ENCODE results near the gene PRRG2. TPM values are rescaled to one million over a fixed set of nuclear protein-coding genes. Genes with fewer than 3 reads are reported as not detected.

The PRRG2 gene
- total RNA-seq, 1 experiment from 2014 or later: not detected

- no peaks in the 10 kb centered on the region for H3K27me3 ChIP-seq (replicated peaks)
- DNase-seq (ENCODE audit: low read depth in 1 of 2, low spot score in 2 of 2): no peak
- H3K4me1 ChIP-seq (replicated peaks): peaks cover 8% of the 10 kb centered on the region
- H3K27ac ChIP-seq: no peak overlapping the region
- H3K9me3 ChIP-seq (replicated peaks): no peaks in the 10 kb centered on the region; the same call in 1 of the 2 replicates
- H3K36me3 ChIP-seq: no peaks in the 10 kb centered on the region; the same call in 1 of the 2 replicates
- H3K4me3 ChIP-seq: no peak overlapping the region
Observed at GRCh38 chr19:49587227-49587626, 6.1 kb downstream of the PRRG2 start.

GRCh38 chr19:49588365-49589122 is 7.4 kb downstream of the PRRG2 start:
- H3K27ac ChIP-seq: no peak overlapping the region
- H3K4me1 ChIP-seq (replicated peaks): peaks cover 17% of the 10 kb centered on the region
- H3K36me3 ChIP-seq: peaks cover 1% of the 10 kb centered on the region
- H3K27me3 ChIP-seq (replicated peaks): no peaks in the 10 kb centered on the region
- H3K4me3 ChIP-seq: no peak overlapping the region
- H3K9me3 ChIP-seq (replicated peaks): no peaks in the 10 kb centered on the region; the same call in 1 of the 2 replicates
- no peak for DNase-seq (ENCODE audit: low read depth in 1 of 2, low spot score in 2 of 2)

GRCh38 chr19:49589502-49589905 is 8.4 kb downstream of the PRRG2 start:
- Histone ChIP-seq H3K27ac (no peak overlapping the region), H3K4me1 (replicated peaks) (peaks cover 22% of the 10 kb centered on the region), H3K27me3 (replicated peaks) (no peaks in the 10 kb centered on the region), H3K4me3 (no peak overlapping the region), H3K36me3 (peaks cover 11% of the 10 kb centered on the region), H3K9me3 (replicated peaks) (no peaks in the 10 kb centered on the region; the same call in 1 of the 2 replicates)
- no peak for DNase-seq (ENCODE audit: low read depth in 1 of 2, low spot score in 2 of 2)

GRCh38 chr19:49590071-49590970 is 9.2 kb downstream of the PRRG2 start:
- H3K4me1 ChIP-seq (replicated peaks): peaks cover 22% of the 10 kb centered on the region
- peak overlapping the region; percentile 72 for H3K4me3 ChIP-seq
- peaks cover 15% of the 10 kb centered on the region for H3K36me3 ChIP-seq

GRCh38 chr19:49590971-49591730 is 10.0 kb downstream of the PRRG2 start, which contains the start of gene PRR12:
Gene PRR12, plus strand, starts transcription at chr19:49591182. Its CDS starts 473 bp downstream, at chr19:49591655.
- Histone ChIP-seq H3K4me1 (replicated peaks) (peaks cover 22% of the 10 kb centered on the region), H3K9me3 (replicated peaks) (no peaks in the 10 kb centered on the region; the same call in 1 of the 2 replicates), H3K36me3 (peaks cover 23% of the 10 kb centered on the region), H3K27ac (peak within 1 kb of the TSS; percentile 46), H3K27me3 (replicated peaks) (no peaks in the 10 kb centered on the region), H3K4me3 (peak within 1 kb of the TSS; percentile 72)
- DNase-seq (ENCODE audit: low read depth in 1 of 2, low spot score in 2 of 2): peak; percentile 77 to 78

More at GRCh38 chr19:49590071-49590970, 9.2 kb downstream of the PRRG2 start:
- Histone ChIP-seq H3K9me3 (replicated peaks) (no peaks in the 10 kb centered on the region; the same call in 1 of the 2 replicates), H3K27me3 (replicated peaks) (no peaks in the 10 kb centered on the region), H3K27ac (peak overlapping the region; percentile 46)
- DNase-seq (ENCODE audit: low read depth in 1 of 2, low spot score in 2 of 2): peak; percentile 95 to 99

GRCh38 chr19:49591731-49592485 is 10.8 kb downstream of the PRRG2 start:
- H3K27me3 ChIP-seq (replicated peaks): no peaks in the 10 kb centered on the region
- H3K4me3 ChIP-seq: peak overlapping the region; percentile 72
- peak; percentile 64 to 66 for DNase-seq (ENCODE audit: low read depth in 1 of 2, low spot score in 2 of 2)
- 0 out of 2 replicates have a peak overlapping the region, but pooled peaks have one; percentile 25 for H3K27ac ChIP-seq
- peaks cover 28% of the 10 kb centered on the region for H3K36me3 ChIP-seq
- peaks cover 22% of the 10 kb centered on the region for H3K4me1 ChIP-seq (replicated peaks)
- no peaks in the 10 kb centered on the region; the same call in 1 of the 2 replicates for H3K9me3 ChIP-seq (replicated peaks)

- H3K4me1 ChIP-seq (replicated peaks): peaks cover 22% of the 10 kb centered on the region
- no peaks in the 10 kb centered on the region for H3K27me3 ChIP-seq (replicated peaks)
- DNase-seq (ENCODE audit: low read depth in 1 of 2, low spot score in 2 of 2): peak in 1 of 2 experiments; percentile 28
- H3K9me3 ChIP-seq (replicated peaks): no peaks in the 10 kb centered on the region; the same call in 1 of the 2 replicates
- no peak overlapping the region for H3K27ac ChIP-seq
- H3K36me3 ChIP-seq: peaks cover 36% of the 10 kb centered on the region
- H3K4me3 ChIP-seq: peak overlapping the region; percentile 72
Observed at GRCh38 chr19:49592486-49593232, 11.5 kb downstream of the PRRG2 start.

GRCh38 chr19:49593233-49594113 is 12.4 kb downstream of the PRRG2 start:
- Histone ChIP-seq H3K4me1 (replicated peaks) (peaks cover 22% of the 10 kb centered on the region), H3K36me3 (peaks cover 42% of the 10 kb centered on the region), H3K4me3 (peak overlapping the region; percentile 72), H3K27ac (no peak overlapping the region), H3K9me3 (replicated peaks) (no peaks in the 10 kb centered on the region; the same call in 1 of the 2 replicates), H3K27me3 (replicated peaks) (no peaks in the 10 kb centered on the region)
- peak; percentile 82 to 95 for DNase-seq (ENCODE audit: low read depth in 1 of 2, low spot score in 2 of 2)

- no peak overlapping the region for H3K27ac ChIP-seq
- H3K36me3 ChIP-seq: peaks cover 51% of the 10 kb centered on the region
- H3K27me3 ChIP-seq (replicated peaks): no peaks in the 10 kb centered on the region
- no peaks in the 10 kb centered on the region; the same call in 1 of the 2 replicates for H3K9me3 ChIP-seq (replicated peaks)
- H3K4me3 ChIP-seq: no peak overlapping the region
- peaks cover 22% of the 10 kb centered on the region for H3K4me1 ChIP-seq (replicated peaks)
- no peak for DNase-seq (ENCODE audit: low read depth in 1 of 2, low spot score in 2 of 2)
Observed at GRCh38 chr19:49594157-49594992, 13.3 kb downstream of the PRRG2 start.

GRCh38 chr19:49594993-49595818 is 14.1 kb downstream of the PRRG2 start:
- Histone ChIP-seq H3K27ac (no peak overlapping the region), H3K9me3 (replicated peaks) (no peaks in the 10 kb centered on the region), H3K27me3 (replicated peaks) (no peaks in the 10 kb centered on the region), H3K4me1 (replicated peaks) (peaks cover 22% of the 10 kb centered on the region), H3K4me3 (no peak overlapping the region), H3K36me3 (peaks cover 59% of the 10 kb centered on the region)
- no peak for DNase-seq (ENCODE audit: low read depth in 1 of 2, low spot score in 2 of 2)

All from SJSA1 (cell line).